ENCODE measurements around the gene PGBD1.

DNA sequence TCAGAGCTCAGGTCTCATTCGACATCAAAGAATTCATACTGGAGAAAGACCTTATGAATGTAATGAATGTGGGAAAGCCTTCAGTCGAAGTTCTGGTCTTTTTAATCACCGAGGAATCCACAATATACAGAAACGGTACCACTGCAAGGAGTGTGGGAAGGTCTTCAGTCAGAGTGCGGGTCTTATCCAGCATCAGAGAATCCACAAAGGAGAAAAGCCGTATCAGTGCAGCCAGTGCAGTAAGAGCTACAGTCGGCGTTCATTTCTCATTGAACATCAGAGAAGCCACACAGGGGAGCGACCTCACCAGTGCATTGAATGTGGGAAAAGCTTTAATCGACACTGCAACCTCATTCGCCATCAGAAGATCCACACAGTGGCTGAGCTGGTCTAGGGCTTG, 48.6 kb upstream of the PGBD1 start:
- TF ChIP-seq, protein P1, sequence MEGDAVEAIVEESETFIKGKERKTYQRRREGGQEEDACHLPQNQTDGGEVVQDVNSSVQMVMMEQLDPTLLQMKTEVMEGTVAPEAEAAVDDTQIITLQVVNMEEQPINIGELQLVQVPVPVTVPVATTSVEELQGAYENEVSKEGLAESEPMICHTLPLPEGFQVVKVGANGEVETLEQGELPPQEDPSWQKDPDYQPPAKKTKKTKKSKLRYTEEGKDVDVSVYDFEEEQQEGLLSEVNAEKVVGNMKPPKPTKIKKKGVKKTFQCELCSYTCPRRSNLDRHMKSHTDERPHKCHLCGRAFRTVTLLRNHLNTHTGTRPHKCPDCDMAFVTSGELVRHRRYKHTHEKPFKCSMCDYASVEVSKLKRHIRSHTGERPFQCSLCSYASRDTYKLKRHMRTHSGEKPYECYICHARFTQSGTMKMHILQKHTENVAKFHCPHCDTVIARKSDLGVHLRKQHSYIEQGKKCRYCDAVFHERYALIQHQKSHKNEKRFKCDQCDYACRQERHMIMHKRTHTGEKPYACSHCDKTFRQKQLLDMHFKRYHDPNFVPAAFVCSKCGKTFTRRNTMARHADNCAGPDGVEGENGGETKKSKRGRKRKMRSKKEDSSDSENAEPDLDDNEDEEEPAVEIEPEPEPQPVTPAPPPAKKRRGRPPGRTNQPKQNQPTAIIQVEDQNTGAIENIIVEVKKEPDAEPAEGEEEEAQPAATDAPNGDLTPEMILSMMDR (IDR thresholded peaks at IDR 0.05): no peak
- TF ChIP-seq POLR2A (IDR thresholded peaks at IDR 0.05): no peak
